H54 (cell line): ENCODE results near the gene KRTAP21-2.

Experiments used
- DNase-seq: peaks from one replicate; pipeline ENCODE4 v3.0.0; 2011; ENCODE audit warnings: low spot score, mixed read lengths; ENCODE audit not compliant: insufficient read length
- FAIRE-seq: peaks from 3 replicates; lab custom pipeline; 2011; peaks lifted over from hg19 to GRCh38; lab: Jason Lieb, UNC
- POLR2A ChIP-seq: IDR thresholded peaks from 2 replicates; pipeline ENCODE4 v1.6.1; 2011; ENCODE audit warnings: low read depth, mild to moderate bottlenecking, low read length

Gene KRTAP21-2

DNA sequence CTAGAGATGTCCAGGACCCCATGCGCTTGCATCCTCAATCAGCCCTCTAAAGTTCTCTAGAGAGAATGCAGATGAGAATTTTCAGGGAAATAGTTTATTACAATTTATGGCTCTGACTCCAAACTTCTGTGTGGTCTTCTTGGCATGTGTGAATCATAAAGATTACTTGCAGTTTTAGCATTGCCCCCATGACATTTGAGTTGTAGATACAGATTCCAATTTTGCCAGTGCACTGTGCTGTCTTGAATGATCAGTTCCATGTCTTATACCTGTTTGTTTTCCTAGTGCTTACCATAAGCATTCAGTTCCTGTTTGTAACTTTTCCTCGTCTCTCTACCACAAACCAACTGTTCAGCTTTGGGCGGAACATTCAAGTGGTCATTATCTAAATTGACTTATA, 33.3 kb downstream of the KRTAP21-2 start:
- FAIRE-seq, result no peak
- DNase-seq, result no peak
- TF ChIP-seq POLR2A, result no peak

- DNase-seq (no peak), FAIRE-seq (no peak)
- no peak for TF ChIP-seq POLR2A
Measured at GRCh38 chr21:30710499-30710898, 36.6 kb downstream of the KRTAP21-2 start.

DNA sequence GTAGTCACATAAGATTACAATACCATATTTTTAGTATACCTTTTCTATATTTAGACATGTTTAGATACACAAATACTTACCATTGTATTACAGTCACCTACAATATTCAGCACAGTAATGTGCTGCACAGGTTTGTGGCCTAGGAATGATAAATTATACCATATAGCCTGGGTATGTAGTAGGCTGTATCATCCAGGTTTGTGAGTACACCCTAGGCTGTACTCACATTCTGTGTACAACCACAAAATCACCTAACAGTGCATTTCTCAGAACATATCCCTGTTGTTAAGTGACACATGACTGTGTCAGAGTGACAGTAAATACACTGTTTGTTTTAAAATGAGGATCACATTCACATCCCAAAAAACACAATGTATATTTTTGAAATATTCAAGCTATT, 39.6 kb downstream of the KRTAP21-2 start:
- no peak for TF ChIP-seq POLR2A
- FAIRE-seq (no peak), DNase-seq (no peak)
